GM19395 (cell line): Measurements from ENCODE around the gene MEIOSIN.
A peak's percentile ranks its signal among the peaks of the same experiment; 100 is the strongest.
"Not testable (repeated sequence)": the region's sequence is repeated elsewhere in the genome, so short reads cannot be mapped to it uniquely, and the experiment has no call there.

Experiments used
- ATAC-seq: cut with Tn5 transposase; IDR thresholded peaks from one replicate; pipeline ENCODE4 v1.9.1; 2021; ENCODE audit warnings: mild to moderate bottlenecking, moderate library complexity; ENCODE audit not compliant: unreplicated experiment

MEIOSIN gene

DNA sequence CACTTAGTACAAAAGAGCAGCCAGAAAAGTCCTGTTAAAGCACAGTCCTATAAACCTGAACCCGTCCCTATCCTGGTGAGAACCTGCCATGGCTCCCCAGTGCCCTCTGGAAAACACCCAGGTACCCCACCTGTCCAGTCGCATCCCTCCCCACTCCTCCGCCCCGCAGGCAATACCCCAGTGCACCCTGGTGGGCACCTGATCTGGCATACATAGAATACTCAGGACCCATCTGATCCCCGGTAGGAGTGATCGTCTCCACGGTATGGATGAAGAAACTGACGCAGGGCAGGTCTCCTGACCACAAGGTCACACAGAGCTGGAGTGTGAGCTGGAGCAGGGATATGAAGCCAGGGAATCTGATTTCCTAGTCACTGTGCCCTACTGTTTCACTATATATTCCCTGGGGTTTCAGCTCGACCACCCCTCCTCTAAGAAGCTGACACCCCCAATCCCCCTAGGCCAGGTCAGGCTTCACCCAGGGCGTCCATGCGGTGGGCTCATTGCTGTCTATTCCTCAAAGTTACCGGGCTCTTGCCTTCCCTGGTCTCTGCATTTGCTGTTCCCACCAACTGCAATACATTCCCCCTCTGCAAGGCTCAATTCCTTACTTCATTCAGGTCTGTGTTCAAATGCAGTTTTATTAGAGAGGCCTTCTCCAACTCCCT is 15.1 kb upstream of the MEIOSIN start:
- ATAC-seq = no peak

DNA sequence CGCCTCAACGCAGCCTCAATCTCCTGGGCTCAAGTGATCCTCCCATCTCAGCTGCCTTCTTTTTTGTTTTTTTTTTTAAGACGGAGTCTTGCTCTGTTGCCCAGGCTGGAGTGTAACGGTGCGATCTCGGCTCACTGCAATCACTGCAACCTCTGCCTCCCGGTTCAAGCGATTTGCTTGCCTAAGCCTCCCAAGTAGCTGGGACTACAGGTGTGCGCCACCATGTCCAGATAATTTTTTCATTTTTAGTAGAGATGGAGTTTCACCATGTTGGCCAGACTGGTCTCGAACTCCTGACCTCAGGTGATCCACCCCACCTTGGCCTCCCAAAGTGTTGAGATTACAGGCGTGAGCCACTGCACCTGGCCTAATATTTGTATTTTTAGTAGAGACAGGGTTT is 13.2 kb upstream of the MEIOSIN start:
- not testable (repeated sequence) for ATAC-seq

DNA sequence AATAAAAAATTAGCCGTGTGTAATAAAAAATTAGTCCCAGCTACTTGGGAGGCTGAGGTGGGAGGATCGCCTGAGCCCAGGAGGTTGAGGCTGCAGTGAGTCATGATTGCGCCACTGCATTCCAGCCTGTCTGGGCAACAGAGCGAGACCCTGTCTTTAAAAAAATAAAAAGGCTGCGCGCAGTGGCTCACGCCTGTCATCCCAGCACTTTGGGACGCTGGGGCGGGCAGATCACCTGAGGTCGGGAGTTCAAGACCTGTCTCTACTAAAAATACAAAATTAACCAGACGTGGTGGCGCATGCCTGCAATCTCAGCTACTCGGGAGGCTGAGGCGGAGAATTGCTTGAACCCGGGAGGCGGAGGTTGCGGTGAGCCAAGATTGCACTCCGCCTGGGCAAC is 4.6 kb upstream of the MEIOSIN start:
- not testable (repeated sequence) for ATAC-seq

- ATAC-seq = no peak
These were observed 3.4 kb upstream of the MEIOSIN start for GRCh38 chr19:45729800-45730290.

GRCh38 chr19:45730368-45731288 is 2.6 kb upstream of the MEIOSIN start, which contains the start of gene FBXO46:
FBXO46 (minus strand) TSS chr19:45730896; CDS start chr19:45713495, 17,401 bp downstream.
- ATAC-seq = peak; percentile 82

GRCh38 chr19:45739498-45740439 is 6.5 kb downstream of the MEIOSIN start:
- no peak for ATAC-seq

DNA sequence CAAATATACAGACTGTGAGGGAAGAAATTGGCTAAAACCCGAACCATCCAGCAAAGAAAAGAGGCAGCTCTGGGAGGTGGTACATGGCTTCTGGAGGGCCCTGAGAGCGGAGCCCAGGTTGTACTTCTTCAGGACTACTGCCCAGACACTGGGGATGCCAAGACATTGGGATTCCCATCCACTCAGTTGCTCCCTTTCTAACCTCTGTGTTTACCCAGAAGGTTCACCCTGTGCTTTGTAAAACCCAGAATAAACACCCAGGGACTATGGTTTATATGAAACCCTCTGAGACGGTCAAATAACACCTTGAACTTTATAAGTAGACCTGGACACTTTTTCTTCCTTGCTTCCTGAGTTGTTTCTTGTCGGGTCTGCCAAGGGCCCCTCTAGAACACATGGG is 9.7 kb downstream of the MEIOSIN start:
- ATAC-seq = no peak

DNA sequence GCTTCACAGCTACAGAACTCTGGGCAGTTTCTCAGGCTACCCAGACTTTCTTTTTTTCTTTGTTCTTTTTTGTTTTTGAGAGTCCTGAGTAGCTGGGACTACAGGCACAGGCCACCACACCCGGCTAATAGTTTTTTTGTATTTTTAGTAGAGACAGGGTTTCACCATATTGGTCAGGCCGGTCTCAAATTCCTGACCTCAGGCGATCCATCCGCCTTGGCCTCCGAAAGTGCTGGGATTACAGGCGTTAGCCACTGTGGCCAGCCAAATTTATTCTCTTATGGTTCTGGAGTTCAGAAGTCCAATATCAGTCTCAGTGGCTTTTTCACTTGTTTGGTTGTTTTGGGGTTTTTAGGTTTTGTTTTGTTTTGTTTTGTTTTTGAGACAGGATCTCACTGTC is 12.4 kb downstream of the MEIOSIN start:
- no peak for ATAC-seq

DNA sequence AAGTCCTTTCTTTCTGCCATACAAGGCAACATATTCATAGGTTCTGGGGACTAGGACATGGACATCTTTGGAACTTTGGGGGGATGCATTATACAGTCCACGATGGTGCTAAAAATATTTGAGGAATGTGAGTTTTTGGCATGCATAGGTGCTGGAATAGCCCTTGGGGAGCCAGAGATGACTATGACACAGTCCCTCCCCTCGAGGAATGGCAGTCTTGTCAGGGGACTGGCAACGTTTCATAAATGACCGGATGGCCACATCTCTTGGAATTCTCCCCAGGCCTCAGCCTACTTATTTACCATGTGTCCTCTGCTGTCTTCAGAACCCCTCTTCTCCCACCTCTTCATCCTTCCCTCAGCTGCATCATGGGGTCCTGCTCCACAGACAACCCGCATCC is 13.6 kb downstream of the MEIOSIN start:
- ATAC-seq = no peak

DNA sequence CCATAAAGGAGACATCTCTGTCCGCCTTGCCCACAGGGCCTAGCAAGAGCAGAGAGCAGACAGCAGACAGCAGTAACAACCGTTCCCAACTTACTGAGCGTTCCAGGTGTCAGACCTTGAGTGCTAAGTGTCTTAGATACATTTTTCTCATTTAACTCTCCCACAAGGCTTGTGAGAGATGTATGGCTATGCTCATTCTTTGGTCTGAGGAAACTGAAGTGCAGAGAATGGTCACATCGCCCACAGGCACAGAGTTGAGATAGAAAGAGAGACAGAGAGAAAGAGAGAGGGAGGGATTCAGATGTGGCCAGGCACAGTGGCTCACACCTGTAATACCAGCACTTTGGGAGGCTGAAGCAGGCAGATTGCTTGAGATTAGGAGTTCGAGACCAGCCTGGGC is 14.3 kb downstream of the MEIOSIN start:
- no peak for ATAC-seq

DNA sequence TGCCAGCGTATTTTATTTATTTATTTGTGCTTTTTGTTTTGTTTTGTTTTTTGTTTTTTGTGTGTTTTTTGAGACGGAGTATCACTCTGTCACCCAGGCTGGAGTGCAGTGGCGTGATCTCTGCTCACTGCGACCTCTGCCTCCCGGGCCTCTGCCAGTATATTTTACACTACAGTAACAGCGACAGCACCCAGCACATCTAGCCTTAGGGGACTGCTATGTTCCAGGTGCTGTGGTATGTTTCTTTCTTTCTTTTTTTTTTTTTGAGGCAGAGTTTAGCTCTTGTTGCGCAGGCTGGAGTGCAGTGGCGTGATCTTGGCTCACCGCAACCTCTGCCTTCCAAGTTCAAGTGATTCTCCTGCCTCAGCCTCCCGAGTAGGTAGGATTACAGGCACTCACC is 18.2 kb downstream of the MEIOSIN start:
- ATAC-seq = not testable (repeated sequence)

GRCh38 chr19:45752639-45753038 is 19.4 kb downstream of the MEIOSIN start:
- no peak for ATAC-seq

GRCh38 chr19:45753548-45753947 is 20.3 kb downstream of the MEIOSIN start:
- no peak for ATAC-seq

- ATAC-seq = no peak
These were observed 21.1 kb downstream of the MEIOSIN start for GRCh38 chr19:45754323-45754722.

DNA sequence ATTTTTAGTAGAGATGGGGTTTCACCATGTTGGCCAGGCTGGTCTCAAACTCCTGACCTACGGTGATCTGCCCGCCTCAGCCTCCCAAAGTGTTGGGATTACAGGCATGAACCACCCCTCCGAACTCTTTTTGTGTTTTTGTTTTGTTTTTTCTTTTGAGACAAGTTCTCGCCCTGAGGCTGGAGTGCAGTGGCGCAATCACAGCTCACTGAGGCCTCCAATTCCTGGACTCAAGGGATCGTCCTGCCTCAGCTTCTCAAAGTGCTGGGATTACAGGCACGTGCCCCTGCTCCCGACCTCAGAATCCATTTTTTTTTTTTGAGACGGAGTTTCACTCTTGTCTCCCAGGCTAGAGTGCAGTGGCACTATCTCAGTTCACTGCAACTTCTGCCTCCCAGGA is 24.5 kb downstream of the MEIOSIN start:
- ATAC-seq = no peak

GRCh38 chr19:45758921-45759320 is 25.7 kb downstream of the MEIOSIN start:
- ATAC-seq = no peak

DNA sequence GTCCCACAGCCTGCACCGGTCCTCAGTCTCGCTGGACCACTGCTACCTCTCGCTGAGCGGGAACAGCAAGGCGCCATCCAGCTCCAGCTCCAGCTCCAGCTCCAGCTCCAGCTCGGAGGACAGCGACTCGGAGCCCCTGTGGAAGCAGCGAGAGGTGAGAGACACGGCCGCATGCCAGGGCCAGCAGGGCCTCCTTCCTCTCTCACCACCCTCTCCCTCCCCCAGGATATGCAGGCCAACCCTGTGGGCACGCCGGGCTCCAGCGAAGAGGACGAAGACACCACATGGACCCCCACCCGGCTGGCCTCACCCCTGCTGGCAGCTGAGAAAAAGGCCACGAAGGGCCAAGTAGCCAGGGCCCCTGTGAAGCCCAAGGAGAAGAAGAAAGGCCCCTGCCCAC is 28.5 kb downstream of the MEIOSIN start:
- no peak for ATAC-seq

GRCh38 chr19:45762870-45763631 is 29.8 kb downstream of the MEIOSIN start:
- no peak for ATAC-seq

DNA sequence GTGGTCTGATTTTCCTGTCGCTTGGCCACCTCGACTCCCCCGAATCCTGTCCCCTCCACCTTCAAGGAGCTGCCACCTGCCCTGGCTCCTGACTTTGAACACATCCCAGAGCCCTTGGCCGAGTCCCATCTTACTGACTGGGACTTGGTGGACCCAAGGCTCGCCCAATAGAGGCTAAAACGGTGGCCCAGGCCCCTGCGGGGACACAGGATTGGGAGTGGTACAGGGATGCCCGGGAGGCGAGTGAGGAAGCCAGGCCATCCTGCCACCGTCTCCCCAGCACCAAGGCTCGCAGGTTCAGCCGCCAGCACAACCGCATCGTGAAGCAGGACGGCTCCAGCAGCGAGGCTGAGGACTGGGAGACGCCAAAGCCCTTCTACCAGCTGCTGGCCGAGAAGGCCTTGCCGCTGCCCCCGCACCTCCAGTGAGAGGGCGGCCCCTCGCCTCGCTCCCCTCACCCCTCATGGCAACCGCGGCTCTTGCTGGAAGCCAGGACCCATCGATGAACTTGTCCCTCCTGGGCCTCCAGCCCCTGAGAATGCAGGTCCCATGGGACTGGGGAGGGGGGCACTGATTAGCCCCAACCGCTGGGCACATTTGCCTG is 30.6 kb downstream of the MEIOSIN start:
- no peak for ATAC-seq

GRCh38 chr19:45764475-45764874 is 31.2 kb downstream of the MEIOSIN start:
- ATAC-seq = no peak
